ENCODE data around the gene EIF2D.

DNA sequence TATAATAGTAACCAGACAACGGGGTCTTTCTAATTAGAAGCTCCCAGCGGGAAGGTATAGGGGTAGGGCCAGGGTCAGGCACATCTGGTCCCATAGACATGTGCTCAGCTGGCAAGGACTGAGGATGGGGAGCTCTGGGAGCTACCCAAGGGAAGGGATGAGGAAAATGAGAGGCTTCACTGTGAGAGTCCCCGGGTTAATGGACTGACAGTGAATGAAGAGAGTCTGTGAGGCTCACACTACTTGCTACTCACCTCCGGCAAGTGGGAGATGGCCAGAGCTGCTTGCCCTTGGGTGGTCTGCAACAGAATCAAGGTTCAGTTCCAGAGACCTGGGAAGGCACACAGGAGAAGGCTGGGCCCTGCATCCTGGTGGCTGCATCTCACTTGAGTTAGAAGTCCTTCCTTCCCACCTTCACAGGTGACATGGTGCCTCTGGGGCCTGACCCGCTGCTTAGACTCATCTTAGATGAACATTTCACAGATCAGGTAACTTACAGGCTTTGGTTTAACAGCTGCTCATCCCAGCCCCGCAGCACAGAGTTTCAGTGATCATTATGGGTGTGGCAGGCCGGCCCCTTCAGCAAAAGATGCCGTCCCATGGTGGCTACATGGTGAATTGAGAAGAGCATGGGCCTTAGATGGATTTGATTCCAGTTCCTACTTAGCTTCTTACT is 31.7 kb downstream of the EIF2D start:
- TF ChIP-seq, protein P1, sequence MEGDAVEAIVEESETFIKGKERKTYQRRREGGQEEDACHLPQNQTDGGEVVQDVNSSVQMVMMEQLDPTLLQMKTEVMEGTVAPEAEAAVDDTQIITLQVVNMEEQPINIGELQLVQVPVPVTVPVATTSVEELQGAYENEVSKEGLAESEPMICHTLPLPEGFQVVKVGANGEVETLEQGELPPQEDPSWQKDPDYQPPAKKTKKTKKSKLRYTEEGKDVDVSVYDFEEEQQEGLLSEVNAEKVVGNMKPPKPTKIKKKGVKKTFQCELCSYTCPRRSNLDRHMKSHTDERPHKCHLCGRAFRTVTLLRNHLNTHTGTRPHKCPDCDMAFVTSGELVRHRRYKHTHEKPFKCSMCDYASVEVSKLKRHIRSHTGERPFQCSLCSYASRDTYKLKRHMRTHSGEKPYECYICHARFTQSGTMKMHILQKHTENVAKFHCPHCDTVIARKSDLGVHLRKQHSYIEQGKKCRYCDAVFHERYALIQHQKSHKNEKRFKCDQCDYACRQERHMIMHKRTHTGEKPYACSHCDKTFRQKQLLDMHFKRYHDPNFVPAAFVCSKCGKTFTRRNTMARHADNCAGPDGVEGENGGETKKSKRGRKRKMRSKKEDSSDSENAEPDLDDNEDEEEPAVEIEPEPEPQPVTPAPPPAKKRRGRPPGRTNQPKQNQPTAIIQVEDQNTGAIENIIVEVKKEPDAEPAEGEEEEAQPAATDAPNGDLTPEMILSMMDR (IDR thresholded peaks at IDR 0.05): no peak
- TF ChIP-seq POLR2A (IDR thresholded peaks at IDR 0.05): no peak
